Parathyroid adenoma (tissue), 2 donors: Measurements from ENCODE around the gene AP1S3.

ENCODE experiments used
- H2AFZ ChIP-seq: fragments of 300-600 bp; sonication (generic); one replicate; pipeline ENCODE4 v1.7.0; 2017; ENCODE audit warnings: antibody characterized with exemption, mild to moderate bottlenecking
- H3K27ac ChIP-seq: fragments of 300-600 bp; sonication (generic); one replicate; pipeline ENCODE4 v1.7.0; 2017
- H3K27me3 ChIP-seq: fragments of 300-600 bp; sonication (generic); one replicate; pipeline ENCODE4 v1.7.0; 2017; ENCODE audit warnings: low read length; ENCODE audit not compliant: control insufficient read depth, insufficient read depth
- H3K36me3 ChIP-seq: fragments of 300-600 bp; sonication (generic); one replicate; pipeline ENCODE4 v1.7.0; 2017; ENCODE audit warnings: low read length; ENCODE audit not compliant: control insufficient read depth, insufficient read depth
- H3K4me1 ChIP-seq: fragments of 300-600 bp; sonication (generic); one replicate; pipeline ENCODE4 v1.7.0; 2017; ENCODE audit warnings: control low read depth
- H3K4me2 ChIP-seq: fragments of 300-600 bp; sonication (generic); one replicate; pipeline ENCODE4 v1.7.0; 2017; ENCODE audit warnings: low read length
- H3K4me3 ChIP-seq: fragments of 300-600 bp; sonication (generic); one replicate; pipeline ENCODE4 v1.7.0; 2017; ENCODE audit warnings: low read depth, low read length
- H3K79me2 ChIP-seq: fragments of 300-600 bp; sonication (generic); one replicate; pipeline ENCODE4 v1.7.0; 2017; ENCODE audit warnings: control low read depth
- H3K9ac ChIP-seq: fragments of 300-600 bp; sonication (generic); one replicate; pipeline ENCODE4 v1.7.0; 2017; ENCODE audit warnings: mild to moderate bottlenecking
- H3K9me3 ChIP-seq: fragments of 300-600 bp; sonication (generic); one replicate; pipeline ENCODE4 v1.7.0; 2017; ENCODE audit warnings: low read length; ENCODE audit not compliant: control insufficient read depth
- CTCF ChIP-seq: fragments of 300-600 bp; sonication (generic); IDR thresholded peaks from one replicate; pipeline ENCODE4 v1.7.0; 2017; ENCODE audit warnings: antibody characterized with exemption, mild to moderate bottlenecking
- donor health status: primary hyperparathyroidism.

Gene AP1S3

GRCh38 chr2:223829128-223829527 is 8.3 kb downstream of the AP1S3 start:
- Histone ChIP-seq H3K79me2 (no peaks in the 10 kb centered on the region), H3K4me3 (no peak overlapping the region), H3K27ac (no peak overlapping the region), H3K4me2 (no peak overlapping the region), H3K36me3 (no peaks in the 10 kb centered on the region), H3K9ac (no peak overlapping the region), H3K9me3 (no peaks in the 10 kb centered on the region), H3K27me3 (no peaks in the 10 kb centered on the region), H2AFZ (no peak overlapping the region), H3K4me1 (no peaks in the 10 kb centered on the region)
- no peak for TF ChIP-seq CTCF

DNA sequence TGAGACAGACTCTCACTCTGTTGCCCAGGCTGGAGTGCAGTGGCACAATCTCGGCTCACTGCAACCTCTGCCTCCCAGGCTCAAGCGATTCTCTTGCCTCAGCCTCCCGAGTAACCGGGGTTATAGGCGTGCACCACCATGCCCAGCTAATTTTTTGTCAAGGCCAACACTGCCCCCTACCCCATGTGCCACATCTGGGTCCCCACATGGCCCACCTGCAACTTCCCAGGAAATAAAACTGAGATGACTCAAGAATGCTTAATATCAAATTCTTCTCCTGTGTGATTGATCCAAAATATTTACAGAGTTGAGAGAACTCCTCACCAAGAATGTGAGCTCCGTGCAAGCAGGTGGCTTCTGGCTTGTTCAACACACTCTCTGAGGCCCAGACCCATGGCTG is 9.1 kb downstream of the AP1S3 start:
- H3K36me3 ChIP-seq = no peaks in the 10 kb centered on the region
- no peak for TF ChIP-seq CTCF
- no peaks in the 10 kb centered on the region for H3K4me1 ChIP-seq
- no peak overlapping the region for H3K4me2 ChIP-seq
- H3K27ac ChIP-seq = no peak overlapping the region
- no peak overlapping the region for H3K9ac ChIP-seq
- H3K9me3 ChIP-seq = no peaks in the 10 kb centered on the region
- H3K79me2 ChIP-seq = no peaks in the 10 kb centered on the region
- H2AFZ ChIP-seq = no peak overlapping the region
- no peaks in the 10 kb centered on the region for H3K27me3 ChIP-seq
- H3K4me3 ChIP-seq = no peak overlapping the region

- Histone ChIP-seq H3K9me3 (no peaks in the 10 kb centered on the region), H3K4me1 (no peaks in the 10 kb centered on the region), H3K79me2 (peaks cover under 1% of the 10 kb centered on the region), H3K4me3 (no peak overlapping the region), H3K4me2 (no peak overlapping the region), H3K36me3 (no peaks in the 10 kb centered on the region), H2AFZ (no peak overlapping the region), H3K27ac (no peak overlapping the region), H3K9ac (no peak overlapping the region), H3K27me3 (no peaks in the 10 kb centered on the region)
- no peak for TF ChIP-seq CTCF
Observed at GRCh38 chr2:223826995-223827394, 10.4 kb downstream of the AP1S3 start.

GRCh38 chr2:223824301-223824700 is 13.1 kb downstream of the AP1S3 start:
- Histone ChIP-seq H3K9me3 (no peaks in the 10 kb centered on the region), H3K27ac (no peak overlapping the region), H3K36me3 (no peaks in the 10 kb centered on the region), H3K4me1 (no peaks in the 10 kb centered on the region), H3K4me2 (no peak overlapping the region), H3K4me3 (no peak overlapping the region), H2AFZ (no peak overlapping the region), H3K79me2 (peaks cover 5% of the 10 kb centered on the region), H3K9ac (no peak overlapping the region), H3K27me3 (no peaks in the 10 kb centered on the region)
- TF ChIP-seq CTCF = no peak

- no peak overlapping the region for H3K4me3 ChIP-seq
- TF ChIP-seq CTCF = no peak
- H3K27ac ChIP-seq = no peak overlapping the region
- H3K36me3 ChIP-seq = no peaks in the 10 kb centered on the region
- no peaks in the 10 kb centered on the region for H3K9me3 ChIP-seq
- no peaks in the 10 kb centered on the region for H3K4me1 ChIP-seq
- H3K27me3 ChIP-seq = no peaks in the 10 kb centered on the region
- H3K79me2 ChIP-seq = peaks cover 5% of the 10 kb centered on the region
- H3K4me2 ChIP-seq = no peak overlapping the region
- H3K9ac ChIP-seq = no peak overlapping the region
- no peak overlapping the region for H2AFZ ChIP-seq
Observed at GRCh38 chr2:223822818-223823217, 14.6 kb downstream of the AP1S3 start.
